ENCODE measurements around the gene TNFAIP8L2.
"Not testable (repeated sequence)": the region's sequence is repeated elsewhere in the genome, so short reads cannot be mapped to it uniquely, and the experiment has no call there.

TNFAIP8L2 gene

DNA sequence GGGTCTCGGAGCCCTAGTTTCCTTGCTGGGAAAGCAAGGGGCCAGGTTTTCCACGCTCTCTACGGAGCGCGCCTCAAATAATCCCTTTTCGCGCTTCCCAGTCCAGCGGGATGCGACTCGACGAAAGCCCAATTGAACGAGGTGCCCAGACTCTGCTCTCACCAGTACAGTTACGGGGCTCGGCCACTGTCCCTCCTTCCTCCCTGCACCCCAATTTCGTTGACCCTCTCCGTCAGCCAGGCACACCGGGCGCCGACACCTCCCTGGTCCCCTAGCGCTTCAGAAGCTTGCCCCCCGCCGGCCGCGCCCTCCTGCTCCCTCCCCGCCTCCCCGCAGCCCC is 10.4 kb upstream of the TNFAIP8L2 start:
- no peak for DNase-seq (ENCODE audit: low spot score)

DNA sequence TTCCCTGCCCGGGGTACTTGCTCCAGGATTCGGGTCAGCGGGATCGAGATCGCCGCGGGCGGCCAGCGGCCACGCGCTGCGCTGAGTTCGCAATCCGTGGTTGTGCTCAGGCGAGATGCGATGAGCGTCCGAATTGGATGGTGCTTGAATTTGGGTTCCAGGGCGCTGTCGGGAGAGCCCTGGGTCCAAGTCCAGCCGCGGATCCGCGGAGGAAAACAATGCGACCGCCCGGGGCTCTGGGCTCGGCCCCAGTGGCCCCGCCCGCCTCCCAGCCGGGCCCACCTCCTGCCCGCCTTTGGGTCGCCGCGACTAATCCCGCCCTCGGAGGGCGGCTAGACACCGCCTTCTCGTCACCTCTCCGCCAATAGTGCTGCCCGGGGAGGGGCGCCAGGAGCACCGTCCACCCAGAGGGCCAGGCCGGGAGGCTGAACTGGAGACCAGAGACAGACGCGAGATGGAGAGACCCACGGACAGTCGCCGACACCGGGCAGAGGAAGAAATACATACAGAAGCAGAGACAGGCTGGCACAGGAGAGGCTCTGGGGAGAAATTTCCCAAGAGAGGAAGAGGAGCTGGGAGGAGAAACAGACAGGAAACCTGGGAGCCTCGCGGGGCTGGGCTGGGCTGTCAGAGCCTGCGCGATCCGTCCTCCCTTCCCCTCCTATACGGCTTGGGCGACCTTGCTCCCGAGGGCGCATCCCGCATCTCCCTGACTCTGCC is 9.9 kb upstream of the TNFAIP8L2 start, which contains the start of gene SEMA6C:
TSS of gene SEMA6C (minus strand) at position 220 of the 720 bp plus-strand sequence. CDS start 4,010 bp downstream, outside the sequence.
- DNase-seq (ENCODE audit: low spot score) = peak; percentile 96

DNA sequence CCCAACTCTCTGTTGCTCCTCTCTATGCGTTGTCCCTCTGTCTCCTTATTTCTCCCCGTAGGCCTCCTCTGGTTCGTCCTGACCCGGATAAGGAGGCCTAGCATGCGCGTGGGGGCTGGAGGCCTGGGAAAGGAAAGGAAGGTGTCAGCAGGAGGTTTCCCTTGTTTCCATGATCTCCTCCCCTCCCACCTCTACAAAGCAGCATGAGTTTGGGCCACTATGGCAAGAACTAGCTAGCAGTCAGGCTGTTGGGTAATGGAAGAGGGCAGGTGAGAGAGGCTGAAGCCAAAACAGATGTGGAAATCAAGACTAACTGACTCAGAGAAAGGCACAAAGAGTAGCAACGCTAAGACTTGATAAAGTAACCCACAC is 9.3 kb upstream of the TNFAIP8L2 start:
- DNase-seq (ENCODE audit: low spot score) = no peak

DNA sequence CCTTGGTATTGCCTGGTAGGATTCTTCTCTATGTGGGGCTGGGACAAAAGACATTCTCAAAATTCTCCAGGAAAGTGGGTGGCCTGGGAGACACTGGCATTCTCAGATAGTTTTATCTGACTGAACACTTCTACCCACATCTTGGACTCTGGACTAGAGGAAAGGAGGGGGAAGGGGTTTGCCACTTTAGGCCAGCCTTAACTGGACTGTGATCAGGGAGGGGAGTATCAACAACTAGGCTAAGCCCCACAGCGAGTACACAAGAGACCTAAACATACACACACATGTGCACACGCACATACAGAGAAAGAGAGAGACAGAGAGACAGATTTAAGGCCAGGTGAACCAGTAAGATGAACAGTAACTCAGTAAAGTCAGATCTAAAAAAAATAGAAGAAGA is 8.8 kb upstream of the TNFAIP8L2 start:
- DNase-seq (ENCODE audit: low spot score) = peak; percentile 18

DNA sequence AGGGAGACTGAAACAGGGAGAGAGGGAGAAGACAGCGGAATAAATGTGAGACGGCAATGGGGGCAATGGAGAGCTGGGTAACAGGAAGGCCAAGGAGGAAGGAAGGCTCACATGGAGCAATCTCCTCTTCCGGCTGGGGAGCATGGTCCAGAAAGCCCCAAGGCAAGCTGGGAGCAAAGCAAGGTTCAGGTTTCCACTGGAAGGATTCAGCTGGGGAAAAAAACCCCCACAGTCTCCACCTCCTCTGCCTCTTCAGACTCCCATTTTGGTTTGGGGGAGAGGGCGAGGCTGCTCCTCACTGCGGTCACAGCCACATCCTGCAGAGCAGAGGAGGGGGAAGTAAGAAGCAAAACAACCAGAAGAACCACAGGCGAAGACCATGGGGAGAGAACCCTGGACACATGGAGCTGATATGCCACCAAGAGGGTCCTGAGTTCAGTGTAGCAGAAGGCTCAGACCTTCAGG is 650 bp downstream of the TNFAIP8L2 start:
- DNase-seq (ENCODE audit: low spot score) = no peak

DNA sequence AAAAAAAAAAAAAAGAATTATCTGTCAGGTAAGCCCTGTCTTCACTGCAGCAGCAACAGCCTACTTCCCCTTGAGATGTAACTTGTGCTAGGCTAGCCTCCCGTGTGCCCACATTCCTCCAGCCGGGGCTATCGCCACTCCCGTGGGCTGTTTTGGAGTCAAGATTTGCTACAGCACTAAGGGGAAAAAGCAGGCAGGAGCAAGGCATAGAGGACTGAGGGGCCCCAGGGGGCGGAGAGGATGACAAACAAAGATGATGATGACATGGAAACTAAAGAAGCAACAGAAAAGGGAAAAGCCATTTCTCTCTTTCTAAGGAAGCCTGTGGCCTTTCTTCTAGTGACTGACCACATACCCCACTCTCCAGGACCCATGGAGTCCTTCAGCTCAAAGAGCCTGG is 1.9 kb downstream of the TNFAIP8L2 start:
- no peak for DNase-seq (ENCODE audit: low spot score)

DNA sequence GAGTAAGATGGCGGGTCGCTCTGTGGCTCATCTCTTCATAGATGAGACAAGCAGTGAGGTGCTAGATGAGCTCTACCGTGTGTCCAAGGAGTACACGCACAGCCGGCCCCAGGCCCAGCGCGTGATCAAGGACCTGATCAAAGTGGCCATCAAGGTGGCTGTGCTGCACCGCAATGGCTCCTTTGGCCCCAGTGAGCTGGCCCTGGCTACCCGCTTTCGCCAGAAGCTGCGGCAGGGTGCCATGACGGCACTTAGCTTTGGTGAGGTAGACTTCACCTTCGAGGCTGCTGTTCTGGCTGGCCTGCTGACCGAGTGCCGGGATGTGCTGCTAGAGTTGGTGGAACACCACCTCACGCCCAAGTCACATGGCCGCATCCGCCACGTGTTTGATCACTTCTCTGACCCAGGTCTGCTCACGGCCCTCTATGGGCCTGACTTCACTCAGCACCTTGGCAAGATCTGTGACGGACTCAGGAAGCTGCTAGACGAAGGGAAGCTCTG is 2.4 kb downstream of the TNFAIP8L2 start:
- DNase-seq (ENCODE audit: low spot score) = no peak

DNA sequence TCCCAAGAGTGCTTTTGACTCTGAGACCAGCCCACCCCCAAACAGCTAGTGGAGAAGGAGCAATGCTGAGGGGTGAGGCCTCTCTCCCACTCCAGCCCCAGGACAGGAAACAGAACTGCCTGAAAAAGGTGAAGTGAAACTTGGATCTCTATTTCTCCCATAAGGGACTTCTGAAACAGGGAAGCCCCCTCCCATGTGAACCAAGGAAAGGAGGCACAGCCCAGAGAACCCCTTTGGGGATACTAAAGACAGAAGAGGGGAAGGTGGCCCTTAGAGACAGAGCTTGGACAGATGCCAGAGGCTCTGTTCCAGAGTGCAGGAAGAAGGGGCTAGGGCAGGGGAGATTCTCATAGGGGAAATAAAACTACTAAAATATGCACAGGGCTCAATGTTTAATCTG is 2.9 kb downstream of the TNFAIP8L2 start:
- no peak for DNase-seq (ENCODE audit: low spot score)

DNA sequence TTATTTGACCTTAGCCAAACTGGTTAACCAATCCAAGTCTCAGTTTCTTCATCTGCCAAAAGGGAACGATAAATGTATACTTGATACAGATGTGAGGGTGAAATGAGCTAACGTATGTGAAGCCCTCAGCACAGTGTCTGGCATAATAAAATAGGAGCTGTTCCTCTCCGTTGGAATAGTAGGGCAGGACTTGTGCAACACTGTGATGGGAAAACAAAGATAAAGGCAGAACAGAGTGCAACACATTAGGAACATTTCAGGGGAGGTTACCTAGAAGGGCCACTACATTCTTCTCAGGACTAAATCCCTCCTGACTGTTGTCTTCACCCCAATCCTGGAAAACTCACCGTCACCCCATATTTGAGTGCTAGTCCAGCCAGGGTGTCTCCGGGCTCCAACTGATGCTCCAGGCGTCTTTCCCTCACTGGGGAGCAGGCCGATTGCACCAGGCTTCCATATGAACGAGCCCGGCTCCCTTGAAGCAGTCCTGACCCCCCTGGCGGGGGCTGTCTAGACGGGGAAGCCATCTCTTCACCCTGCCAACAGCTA is 8.4 kb downstream of the TNFAIP8L2 start:
- no peak for DNase-seq (ENCODE audit: low spot score)

DNA sequence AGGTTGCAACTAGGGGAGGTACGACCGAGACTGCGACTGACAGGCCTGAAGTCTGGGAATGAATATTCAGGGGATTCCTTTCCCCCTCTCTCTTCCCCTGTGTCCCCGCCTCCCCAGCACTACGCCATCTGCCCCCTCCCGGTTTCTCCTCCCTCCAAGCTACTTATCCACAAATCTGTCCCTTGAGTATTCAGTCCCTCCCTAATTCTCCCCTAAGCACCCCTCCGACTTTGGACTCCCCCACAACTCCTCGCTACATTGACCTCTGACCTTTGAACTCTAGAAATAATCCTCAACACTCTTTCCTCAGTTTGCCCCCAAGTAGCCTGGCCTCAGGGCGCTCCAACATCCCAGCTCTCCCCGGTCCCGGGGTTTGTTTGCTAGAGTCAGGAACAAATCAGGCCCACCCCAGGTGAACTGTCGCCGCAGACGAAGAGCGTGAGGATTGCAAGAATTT is 8.9 kb downstream of the TNFAIP8L2 start:
- DNase-seq (ENCODE audit: low spot score) = no peak

DNA sequence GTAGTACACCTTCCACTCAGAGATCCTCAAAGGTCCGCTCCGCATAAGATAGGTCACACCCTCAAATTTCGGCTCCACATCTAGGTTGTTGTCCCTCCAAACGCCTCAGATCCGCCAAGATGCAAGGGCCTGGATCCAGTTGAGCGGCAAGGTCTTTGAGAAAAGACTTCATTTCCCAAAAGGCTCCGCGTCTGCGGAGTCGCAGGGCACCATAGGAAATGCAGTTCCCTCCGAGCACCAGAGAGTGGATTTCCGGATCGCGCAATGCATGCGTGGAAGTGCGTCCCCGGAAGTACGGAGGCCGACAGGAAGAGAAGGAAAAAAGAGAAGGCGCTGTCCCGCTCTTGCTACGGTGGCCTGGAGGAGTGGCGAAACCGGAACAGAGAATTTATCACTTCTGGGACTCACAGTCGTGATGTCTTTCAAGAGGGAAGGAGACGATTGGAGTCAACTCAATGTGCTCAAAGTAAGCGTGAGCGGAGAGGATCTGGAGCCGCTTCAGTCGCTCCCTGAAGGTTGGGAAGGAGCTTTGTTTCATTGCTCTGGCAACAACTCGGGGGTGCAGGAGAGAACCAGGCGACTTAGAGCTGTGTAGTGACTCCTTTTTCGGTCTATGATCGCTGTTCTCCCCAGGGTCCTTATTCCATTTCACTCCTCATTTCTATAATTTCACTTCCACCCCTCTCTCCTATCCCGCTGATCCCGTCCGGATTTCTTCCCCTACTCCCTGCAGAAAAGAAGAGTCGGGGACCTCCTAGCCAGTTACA is 9.5 kb downstream of the TNFAIP8L2 start, which contains the start of the genes LYSMD1 and SCNM1:
TSS of gene LYSMD1 (minus strand) at position 165 of the 767 bp plus-strand sequence. CDS start 644 bp downstream, outside the sequence.
TSS of gene SCNM1 (plus strand) at position 407 of the 767 bp plus-strand sequence. CDS start at position 416, 9 bp downstream.
- DNase-seq (ENCODE audit: low spot score) = peak; percentile 95

DNA sequence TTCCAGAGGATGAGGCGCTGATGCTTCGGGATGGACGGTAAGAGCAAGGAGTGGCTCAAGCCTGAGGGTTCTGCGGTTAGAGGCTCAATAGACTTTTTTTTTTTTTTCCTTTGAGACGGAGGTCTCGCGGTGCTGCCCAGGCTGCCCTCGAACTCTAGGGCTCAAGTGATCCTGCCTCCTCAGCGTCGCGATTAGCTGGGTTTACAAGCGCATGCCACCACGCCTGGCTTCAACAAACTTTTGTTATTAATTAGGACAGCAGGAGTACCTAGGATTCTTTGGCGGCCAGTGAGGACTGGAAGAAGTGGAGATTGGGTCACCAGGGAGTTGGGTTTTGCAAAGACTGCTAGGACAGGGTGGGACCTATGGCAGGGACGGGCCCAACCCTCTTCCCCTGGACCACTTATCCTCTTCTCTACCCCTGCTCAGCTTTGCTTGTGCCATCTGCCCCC is 10.1 kb downstream of the TNFAIP8L2 start:
- DNase-seq (ENCODE audit: low spot score) = no peak

DNA sequence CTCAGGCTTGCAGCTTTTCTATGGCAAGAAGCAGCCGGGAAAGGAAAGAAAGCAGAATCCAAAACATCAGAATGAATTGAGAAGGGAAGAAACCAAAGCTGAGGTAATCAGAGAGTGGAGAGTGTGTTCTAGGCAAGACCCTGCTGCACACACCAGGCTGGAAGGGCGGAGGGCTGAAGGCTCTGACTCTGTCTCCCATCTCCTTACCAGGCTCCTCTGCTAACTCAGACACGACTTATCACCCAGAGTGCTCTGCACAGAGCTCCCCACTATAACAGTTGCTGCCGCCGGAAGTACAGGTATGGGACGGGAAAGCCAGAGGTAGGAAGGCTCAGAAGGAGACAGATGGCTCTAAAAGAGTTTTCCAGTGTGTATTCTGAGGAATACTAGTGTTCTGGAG is 10.7 kb downstream of the TNFAIP8L2 start:
- DNase-seq (ENCODE audit: low spot score) = no peak

DNA sequence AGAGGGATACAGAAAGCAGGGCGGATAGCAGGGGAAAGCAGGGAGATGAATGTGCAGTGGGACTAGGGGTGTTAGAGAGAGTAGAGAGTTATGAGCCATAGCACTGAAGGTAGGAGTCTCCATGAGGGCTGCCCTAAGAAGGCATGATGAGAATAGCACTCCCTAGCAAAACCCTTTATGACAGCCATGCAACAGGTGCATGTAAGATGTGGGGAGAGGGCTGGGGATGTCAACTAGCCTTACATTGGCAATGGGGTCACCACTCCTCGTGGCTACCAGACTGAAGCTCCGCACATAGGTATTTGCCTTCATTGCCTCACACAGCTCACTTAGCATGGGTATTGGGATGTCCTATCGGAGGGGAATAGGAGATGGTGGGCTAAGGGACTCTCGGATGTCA is 14.7 kb downstream of the TNFAIP8L2 start:
- no peak for DNase-seq (ENCODE audit: low spot score)

DNA sequence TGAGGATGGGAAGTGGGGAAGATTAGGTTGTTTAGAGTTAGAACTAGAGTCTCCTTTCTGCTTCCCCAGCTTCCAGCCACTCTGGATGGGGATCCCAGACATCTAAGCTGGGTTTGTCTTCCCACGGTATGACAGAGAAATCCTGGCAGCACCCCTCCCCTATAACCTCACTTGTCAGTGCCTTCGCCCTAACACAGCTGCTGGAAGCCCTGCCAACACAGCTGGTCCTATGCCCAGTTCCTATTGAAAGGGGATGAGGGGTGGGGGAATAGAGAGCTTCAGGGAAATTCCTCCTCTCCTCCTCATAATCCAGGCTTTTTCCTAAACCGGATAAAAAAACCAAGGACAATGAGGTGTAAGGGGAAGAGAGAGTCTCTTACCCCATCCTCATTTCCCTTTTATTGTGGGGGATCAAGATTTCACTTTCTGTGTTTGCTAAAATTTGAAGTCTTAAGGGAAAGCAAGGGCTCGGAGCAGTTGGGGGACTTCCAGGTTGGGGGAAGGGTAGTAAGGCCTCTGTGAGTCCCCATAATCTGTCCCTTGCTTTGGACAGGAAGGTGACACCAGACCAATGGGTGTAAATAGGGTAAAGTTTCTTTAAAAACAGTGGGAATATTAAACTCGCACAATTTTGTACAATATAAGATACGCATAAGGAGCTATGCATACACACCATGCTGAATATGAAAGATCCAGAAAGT is 18.7 kb downstream of the TNFAIP8L2 start:
- DNase-seq (ENCODE audit: low spot score) = no peak

DNA sequence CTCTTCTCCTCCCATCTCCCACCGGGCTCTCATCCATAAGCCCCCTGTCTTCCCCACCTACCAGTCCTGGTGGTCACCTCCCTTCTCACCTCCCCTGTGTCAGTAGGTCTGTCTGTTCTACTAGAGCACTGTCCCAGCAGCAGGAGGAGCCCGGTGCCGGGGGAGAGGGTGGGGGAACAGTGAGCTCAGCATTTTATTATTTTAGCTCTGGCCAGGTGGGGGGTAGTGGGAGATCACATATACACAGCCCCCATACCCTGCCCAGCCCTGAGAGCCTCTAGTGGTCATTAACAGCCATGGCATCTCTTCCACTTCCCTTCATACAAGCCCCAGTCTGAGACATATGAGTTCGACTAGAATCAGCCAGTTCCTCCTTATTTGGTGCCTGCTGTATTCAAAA is 19.4 kb downstream of the TNFAIP8L2 start, which contains the start of gene TMOD4:
TSS of gene TMOD4 (minus strand) at position 119 of the 400 bp plus-strand sequence. CDS start 1,106 bp downstream, outside the sequence.
- DNase-seq (ENCODE audit: low spot score) = no peak

DNA sequence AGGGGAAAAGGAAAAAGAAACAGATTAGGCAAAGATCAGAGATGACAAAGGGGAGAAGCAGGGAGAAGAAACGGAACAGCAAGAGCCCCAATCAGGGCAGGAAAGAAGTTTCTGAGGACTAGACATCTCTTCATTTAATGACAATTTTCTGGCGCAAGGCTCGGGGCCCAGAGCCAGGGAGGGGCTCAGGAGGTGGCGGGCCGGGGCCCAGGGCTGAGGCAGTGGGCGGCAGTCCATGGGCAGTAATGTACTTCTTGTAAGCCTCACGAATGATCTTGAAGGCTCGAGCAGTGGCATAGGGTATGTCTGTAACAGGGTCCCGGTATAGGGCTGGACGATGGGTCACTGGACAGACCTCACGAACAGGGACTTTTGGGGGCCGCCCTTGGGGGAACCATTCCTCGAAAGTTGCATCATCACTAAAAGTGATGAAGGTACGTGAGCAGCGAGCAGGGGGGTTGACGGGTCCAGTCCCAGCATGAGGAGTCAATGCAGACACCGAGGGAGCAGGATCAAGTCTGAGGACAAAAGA is 20.1 kb downstream of the TNFAIP8L2 start:
- no peak for DNase-seq (ENCODE audit: low spot score)

DNA sequence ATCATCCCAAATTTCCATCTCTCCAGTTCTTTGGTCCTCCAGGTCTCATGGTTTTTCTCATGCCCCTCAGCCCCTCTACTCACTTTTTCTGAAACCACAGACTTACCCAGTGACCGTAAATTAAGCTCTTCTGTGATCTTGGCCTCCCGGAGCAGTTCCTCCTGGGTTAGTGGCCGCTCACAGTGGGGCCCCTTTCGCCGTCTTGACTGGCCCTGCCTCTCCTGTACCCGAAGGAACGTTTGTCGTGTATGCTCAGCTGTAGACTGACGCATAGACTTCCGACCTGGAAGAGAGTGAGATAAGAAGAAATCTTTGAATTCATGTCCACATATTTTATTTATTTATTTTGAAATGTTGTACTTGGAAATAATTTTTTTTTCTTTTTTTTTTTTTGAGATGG is 27.8 kb downstream of the TNFAIP8L2 start:
- no peak for DNase-seq (ENCODE audit: low spot score)

DNA sequence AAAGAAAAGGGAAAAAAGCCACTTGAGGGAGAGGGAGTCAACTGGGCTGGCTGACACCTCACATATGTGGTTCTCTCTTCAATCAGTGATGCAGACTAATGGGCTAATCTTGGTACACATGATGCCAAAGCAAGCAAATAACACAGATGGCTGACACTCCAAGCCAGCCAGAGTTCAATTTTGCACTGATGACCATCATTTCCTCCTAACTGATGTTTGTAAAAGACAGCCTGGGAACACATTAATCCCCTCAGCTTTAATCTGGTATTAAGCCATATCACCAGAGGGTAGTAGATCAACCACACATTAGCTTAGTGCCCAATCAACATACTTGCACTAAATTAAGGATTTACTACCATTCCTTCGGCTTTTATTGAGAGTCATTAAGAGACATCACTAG is 30.8 kb downstream of the TNFAIP8L2 start:
- no peak for DNase-seq (ENCODE audit: low spot score)

DNA sequence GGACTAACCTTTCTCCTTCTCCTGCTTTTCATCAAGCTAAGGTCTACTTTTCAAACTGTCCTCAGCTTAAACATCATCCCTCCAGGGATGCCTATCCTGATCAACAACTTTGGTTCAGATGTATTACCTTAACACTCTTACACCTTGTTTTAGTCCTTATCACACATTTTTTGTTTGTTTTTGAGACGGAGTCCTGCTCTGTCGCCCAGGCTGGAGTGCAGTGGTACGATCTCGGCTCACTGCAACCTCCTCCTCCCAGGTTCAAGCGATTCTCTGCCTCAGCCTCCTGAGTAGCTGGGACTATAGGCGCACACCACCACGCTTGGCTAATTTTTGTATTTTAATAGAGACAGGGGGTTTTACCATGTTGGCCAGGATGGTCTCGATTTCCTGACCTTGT is 32.2 kb downstream of the TNFAIP8L2 start:
- not testable (repeated sequence) for DNase-seq (ENCODE audit: low spot score)

Measured in left forelimb (tissue), 1 donor.